ENCODE data around the gene KHNYN.
"Not testable (repeated sequence)": the region's sequence is repeated elsewhere in the genome, so short reads cannot be mapped to it uniquely, and the experiment has no call there.

The KHNYN gene

DNA sequence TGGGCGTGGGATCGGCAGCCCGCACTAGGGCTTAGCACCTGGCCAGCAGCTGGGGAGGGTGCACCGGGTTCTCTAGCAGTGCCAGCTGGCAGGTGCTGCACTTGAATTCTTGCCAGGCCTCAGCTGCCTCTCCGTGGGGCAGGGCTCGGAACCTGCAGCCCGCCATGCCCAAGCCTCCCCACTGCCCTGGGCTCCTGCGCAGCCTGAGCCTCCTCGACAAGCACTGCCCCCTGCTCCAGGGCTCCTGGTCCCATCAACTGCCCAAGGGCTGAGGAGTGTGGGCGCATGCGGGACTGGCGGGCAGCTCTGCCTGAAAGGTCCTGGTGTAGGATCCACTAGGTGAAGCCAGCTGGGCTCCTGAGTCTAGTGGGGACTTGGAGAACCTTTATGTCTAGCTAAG, 43.5 kb downstream of the KHNYN start:
- DNase-seq (ENCODE audit: low spot score): no peak

DNA sequence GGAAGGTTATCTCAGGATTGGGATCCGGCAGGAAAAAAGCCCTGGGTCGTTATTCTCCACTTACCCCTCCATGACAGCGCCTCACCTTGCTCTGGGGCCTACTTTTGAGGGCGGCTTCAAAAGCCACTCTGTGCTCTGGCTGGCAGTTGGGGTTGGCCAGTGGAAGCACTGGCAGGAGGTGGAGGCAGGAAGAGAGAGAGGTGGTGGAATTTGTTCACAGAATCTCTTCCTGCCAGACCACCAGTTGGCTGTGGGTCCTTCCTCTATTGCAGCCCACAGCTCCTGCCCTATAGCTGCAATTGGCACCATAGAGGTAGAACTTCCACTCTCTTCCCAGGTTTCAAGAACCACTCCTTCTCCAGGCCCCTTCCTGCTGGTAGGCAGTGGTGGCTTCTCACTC, 45.5 kb downstream of the KHNYN start:
- DNase-seq (ENCODE audit: low spot score): no peak

DNA sequence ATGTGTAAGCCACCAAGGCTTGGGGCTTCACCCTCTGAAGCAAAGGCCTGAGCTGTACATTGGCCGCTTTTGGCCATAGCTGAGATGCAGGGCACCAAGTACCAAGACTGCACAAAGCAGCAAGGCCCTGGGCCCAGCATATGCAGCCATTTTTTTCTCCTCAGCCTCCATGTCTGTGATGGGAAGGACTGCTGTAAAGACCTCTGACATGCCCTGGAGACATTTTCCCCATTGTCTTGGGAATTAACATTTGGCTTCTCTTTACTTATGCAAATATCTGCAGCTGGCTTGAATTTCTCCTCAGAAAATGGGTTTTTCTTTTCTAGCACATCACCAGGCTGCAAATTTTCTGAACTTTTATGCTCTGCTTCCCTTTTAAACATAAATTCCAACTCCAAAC, 50.2 kb downstream of the KHNYN start:
- not testable (repeated sequence) for DNase-seq (ENCODE audit: low spot score)

DNA sequence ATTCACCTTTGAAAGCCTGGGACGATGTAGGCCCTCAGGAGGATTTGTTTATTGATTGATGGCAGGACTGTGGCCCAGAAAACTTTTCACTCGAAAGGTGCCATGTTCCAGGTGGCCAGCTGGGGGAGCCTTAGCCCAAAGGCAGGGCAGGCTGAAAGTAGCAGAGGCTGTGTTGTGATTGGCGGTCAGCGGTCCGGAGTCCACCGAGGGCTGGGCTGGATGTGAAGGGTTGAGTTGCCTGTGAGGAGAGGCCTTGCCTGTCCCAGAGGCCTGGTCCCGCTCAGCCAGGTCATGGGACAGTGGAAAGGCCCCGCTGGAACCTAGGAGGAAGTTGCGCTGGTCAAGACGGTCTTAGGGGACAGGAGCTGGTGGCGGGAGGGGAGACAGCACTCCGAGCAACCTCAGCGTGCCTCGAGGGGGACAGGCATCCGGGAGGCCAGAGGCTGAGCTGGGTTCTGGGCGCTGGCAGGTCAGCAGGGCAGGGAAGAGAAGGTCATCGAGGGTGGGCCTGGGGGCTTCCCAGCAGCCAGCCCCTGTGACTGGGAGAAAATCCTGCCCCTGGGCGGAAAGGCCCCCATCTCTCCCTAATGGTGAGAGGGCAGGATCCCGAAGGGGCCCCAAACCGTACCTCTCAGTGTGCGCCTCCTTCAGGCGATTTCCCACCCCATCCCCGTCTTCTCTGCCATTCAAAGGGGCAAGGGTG, 52.0 kb downstream of the KHNYN start:
- peak; percentile 69 for DNase-seq (ENCODE audit: low spot score)

DNA sequence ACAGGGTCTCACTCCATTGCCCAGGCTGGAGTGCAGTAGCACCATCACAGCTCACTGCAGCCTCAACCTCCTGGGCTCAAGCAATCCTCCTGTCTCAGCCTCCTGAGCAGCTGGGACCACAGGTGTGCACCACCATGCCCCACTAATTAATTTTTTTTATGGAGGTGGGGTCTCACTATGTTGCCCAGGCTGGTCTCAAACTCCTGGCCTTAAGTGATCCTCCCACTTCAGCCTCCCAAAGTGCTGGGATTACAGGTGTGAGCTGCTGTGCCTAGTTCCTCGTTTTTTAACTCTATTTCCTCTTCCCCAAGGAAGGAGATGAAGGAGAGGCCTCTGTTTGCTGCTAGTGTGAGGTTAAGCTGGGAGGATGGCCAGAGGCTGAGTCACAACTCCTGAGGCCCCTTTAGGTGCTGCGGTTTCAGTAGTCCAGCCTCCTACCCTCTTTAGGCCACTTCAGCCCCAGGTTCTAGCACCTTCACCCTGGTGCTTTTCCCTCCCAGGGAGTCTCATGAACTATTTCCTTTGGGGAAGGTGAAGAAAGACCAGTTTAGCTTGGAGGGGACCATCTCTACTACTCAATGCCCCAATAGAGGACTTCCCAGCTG, 53.0 kb downstream of the KHNYN start:
- DNase-seq (ENCODE audit: low spot score): not testable (repeated sequence)

DNA sequence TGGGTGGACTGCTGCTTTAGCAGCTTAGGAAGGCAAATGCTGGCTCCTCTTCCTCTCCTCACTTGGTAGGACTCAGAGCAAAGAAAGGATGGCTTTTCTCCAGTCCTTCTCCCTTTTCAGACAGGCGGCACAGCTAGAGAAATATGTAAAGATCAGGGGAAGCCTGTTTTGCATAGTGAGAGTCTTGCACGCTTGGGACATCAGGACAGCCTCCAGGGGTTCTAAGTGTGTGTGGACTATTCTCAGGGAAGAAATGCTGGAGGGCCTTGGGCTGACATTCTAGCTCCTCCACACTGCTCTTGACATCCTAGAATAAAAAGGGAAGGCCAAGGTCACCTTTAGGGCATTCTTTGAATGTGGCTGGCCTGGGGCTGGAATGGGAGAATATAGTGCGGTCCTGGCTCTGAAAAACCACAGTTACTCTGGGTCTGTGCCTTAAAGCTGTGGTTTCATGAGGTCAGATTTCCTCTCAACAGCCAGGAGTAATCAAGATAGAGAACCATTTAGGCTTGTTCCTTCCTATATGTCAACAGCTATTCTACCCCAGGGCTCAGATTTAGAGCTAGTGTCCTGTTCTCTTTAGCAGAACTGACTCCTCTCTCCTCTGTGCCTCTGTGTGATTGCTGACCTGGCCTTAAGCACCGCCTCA, 54.0 kb downstream of the KHNYN start:
- no peak for DNase-seq (ENCODE audit: low spot score)

All from GM03348 (cell line).